Endodermal cell (in vitro differentiated cells): Measurements from ENCODE around the gene TPGS2. TPM values are rescaled to one million over a fixed set of nuclear protein-coding genes. Genes with fewer than 3 reads are reported as not detected.

ENCODE experiments used
- DNase-seq: peaks from one replicate; pipeline ENCODE4 v3.0.0-alpha.2; 2017
- H3K27ac ChIP-seq: 2 replicates; pipeline ENCODE4 v1.5.1; 2013; ENCODE audit warnings: mild to moderate bottlenecking, low read depth, low read length, moderate library complexity
- H3K27me3 ChIP-seq: 2 replicates; pipeline ENCODE4 v1.6.1; 2013; ENCODE audit warnings: mild to moderate bottlenecking, low read length, moderate library complexity; ENCODE audit not compliant: insufficient read depth, control insufficient read depth, poor library complexity, severe bottlenecking
- H3K36me3 ChIP-seq: 2 replicates; pipeline ENCODE4 v1.7.0; 2013; ENCODE audit warnings: mild to moderate bottlenecking, low read length, moderate library complexity; ENCODE audit not compliant: control insufficient read depth, insufficient read depth
- H3K4me1 ChIP-seq: one replicate; pipeline ENCODE4 v1.7.0; 2013; ENCODE audit warnings: low read length; ENCODE audit not compliant: control insufficient read depth, insufficient read depth
- H3K4me3 ChIP-seq: 2 replicates; pipeline ENCODE4 v1.5.1; 2013; ENCODE audit warnings: mild to moderate bottlenecking, low read length, moderate library complexity
- H3K9ac ChIP-seq: 2 replicates; pipeline ENCODE4 v1.6.1; 2013; ENCODE audit warnings: mild to moderate bottlenecking, low read length, moderate library complexity; ENCODE audit not compliant: poor library complexity, severe bottlenecking; ENCODE audit errors: extremely low read depth
- H3K9me3 ChIP-seq: 2 replicates; pipeline ENCODE4 v1.6.1; 2013; ENCODE audit warnings: mild to moderate bottlenecking, low read length, moderate library complexity; ENCODE audit not compliant: control insufficient read depth
- H3K27ac Mint-ChIP-seq: 2 replicates; pipeline ENCODE4 v1.8.0; 2020; ENCODE audit warnings: mixed read lengths
- H3K27me3 Mint-ChIP-seq: 2 replicates; pipeline ENCODE4 v1.8.0; 2021; ENCODE audit warnings: mild to moderate bottlenecking, mixed read lengths; ENCODE audit not compliant: insufficient read depth
- H3K36me3 Mint-ChIP-seq: 2 replicates; pipeline ENCODE4 v1.8.0; 2020; ENCODE audit warnings: low read depth, mixed read lengths
- H3K4me1 Mint-ChIP-seq: 2 replicates; pipeline ENCODE4 v1.8.0; 2020; ENCODE audit warnings: mixed read lengths
- H3K4me3 Mint-ChIP-seq: 2 replicates; pipeline ENCODE4 v1.8.0; 2020; ENCODE audit warnings: mild to moderate bottlenecking, moderate library complexity, mixed read lengths
- H3K9me3 Mint-ChIP-seq: 2 replicates; pipeline ENCODE4 v1.8.0; 2020; ENCODE audit warnings: mild to moderate bottlenecking, mixed read lengths
- CTCF ChIP-seq: fragments of 200-600 bp; sonication (generic); conservative IDR thresholded peaks from 2 replicates; pipeline ENCODE4 v1.5.0; 2021; ENCODE audit warnings: antibody characterized with exemption, mild to moderate bottlenecking
- WGBS, 2 experiments: methylation state at CpG; one replicate each; pipeline versions ENCODE4 v1.1.5 to v1.1.7; 2013; ENCODE audit warnings: missing lambda C conversion rate in 2 of 2, mixed read lengths in 1 of 2; ENCODE audit not compliant: insufficient coverage in 1 of 2, insufficient read length in 1 of 2; 5-methylcytosine and 5-hydroxymethylcytosine counted together
- total RNA-seq, 2 donors: library from RNA; stranded (reverse); fragmentation: NEBNext Ultra II Directional in 1 of 2; extraction: Animal tissue kit (Norgen Biotek cat#: 25700) in 1 of 2; gene quantifications; 2 replicates in 1 of 2; 3 replicates in 1 of 2; pipeline ENCODE4 v1.2.1, GENCODE V29; 2021

TPGS2 gene
- total RNA-seq, 2 donors from 2014 or later: 117 to 128 TPM

GRCh38 chr18:36808681-36809080, 20.1 kb downstream of the TPGS2 start:
- H3K27me3 Mint-ChIP-seq: no peaks in the 10 kb centered on the region
- H3K4me3 Mint-ChIP-seq: no peak overlapping the region
- no peak for DNase-seq
- no peak overlapping the region for H3K9ac ChIP-seq
- no peak overlapping the region for H3K4me3 ChIP-seq
- peaks cover 59% of the 10 kb centered on the region for H3K36me3 ChIP-seq
- WGBS, 2 experiments: 98 to 100% methylated on average over 2 of the region's 2 CpGs
- peaks cover 11% of the 10 kb centered on the region for H3K4me1 Mint-ChIP-seq
- H3K27ac Mint-ChIP-seq: no peak overlapping the region
- H3K4me1 ChIP-seq: peaks cover 8% of the 10 kb centered on the region
- H3K27ac ChIP-seq: no peak overlapping the region
- H3K27me3 ChIP-seq: no peaks in the 10 kb centered on the region
- no peaks in the 10 kb centered on the region for H3K9me3 ChIP-seq
- no peak for TF ChIP-seq CTCF
- H3K9me3 Mint-ChIP-seq: no peaks in the 10 kb centered on the region
- H3K36me3 Mint-ChIP-seq: peaks cover 56% of the 10 kb centered on the region

- Histone ChIP-seq H3K27me3 (no peaks in the 10 kb centered on the region), H3K27ac (no peak overlapping the region), H3K9me3 (peaks cover 10% of the 10 kb centered on the region), H3K4me1 (no peaks in the 10 kb centered on the region), H3K9ac (no peak overlapping the region), H3K4me3 (no peak overlapping the region), H3K36me3 (peaks cover 71% of the 10 kb centered on the region)
- H3K27ac Mint-ChIP-seq: no peak overlapping the region
- WGBS, 2 experiments: 93 to 100% methylated on average over 2 of the region's 2 CpGs
- H3K4me3 Mint-ChIP-seq: no peak overlapping the region
- no peaks in the 10 kb centered on the region for H3K27me3 Mint-ChIP-seq
- DNase-seq: no peak
- H3K36me3 Mint-ChIP-seq: peaks cover 65% of the 10 kb centered on the region
- peaks cover under 1% of the 10 kb centered on the region for H3K4me1 Mint-ChIP-seq
- no peak for TF ChIP-seq CTCF
- H3K9me3 Mint-ChIP-seq: peaks cover 3% of the 10 kb centered on the region
Measured at GRCh38 chr18:36805105-36805504, 23.7 kb downstream of the TPGS2 start.

GRCh38 chr18:36798738-36799473, 29.9 kb downstream of the TPGS2 start:
- no peak overlapping the region for H3K27ac Mint-ChIP-seq
- no peak overlapping the region for H3K4me3 Mint-ChIP-seq
- Histone ChIP-seq H3K9me3 (peaks cover 10% of the 10 kb centered on the region), H3K4me1 (no peaks in the 10 kb centered on the region), H3K27me3 (no peaks in the 10 kb centered on the region), H3K36me3 (peaks cover 70% of the 10 kb centered on the region), H3K4me3 (no peak overlapping the region), H3K27ac (no peak overlapping the region), H3K9ac (no peak overlapping the region)
- no peaks in the 10 kb centered on the region for H3K27me3 Mint-ChIP-seq
- H3K4me1 Mint-ChIP-seq: peaks cover 6% of the 10 kb centered on the region
- no peak for DNase-seq
- H3K36me3 Mint-ChIP-seq: peaks cover 80% of the 10 kb centered on the region
- WGBS, 2 experiments: 50 to 97% methylated on average over 1 to 3 of the region's 3 CpGs
- no peak for TF ChIP-seq CTCF
- peaks cover 3% of the 10 kb centered on the region for H3K9me3 Mint-ChIP-seq
